ENCODE measurements around the gene NCCRP1. TPM values are rescaled to one million over a fixed set of nuclear protein-coding genes. Genes with fewer than 3 reads are reported as not detected.
A peak's percentile ranks its signal among the peaks of the same experiment; 100 is the strongest.

Gene NCCRP1
- total RNA-seq, 4 donors from 2014 or later, result 208 to 737 (median 262) TPM

GRCh38 chr19:39230096-39230764 lies 33.5 kb downstream of the NCCRP1 start:
- no peaks in the 10 kb centered on the region for H3K36me3 ChIP-seq
- H3K27me3 ChIP-seq, result peaks cover 0 to 14% (median 0%) of the 10 kb centered on the region in 4 donors
- no peak overlapping the region for H3K4me3 ChIP-seq
- no peaks in the 10 kb centered on the region for H3K4me1 ChIP-seq
- DNase-seq, result no peak
- no peak for TF ChIP-seq CTCF (IDR thresholded peaks at IDR 0.05)
- TF ChIP-seq POLR2A (IDR thresholded peaks at IDR 0.05), result no peak
- intact Hi-C loops (cut with DNase I), result no loop called here
- WGBS, 2 donors, result 70 to 71% methylated on average over 1 to 2 of the region's 2 CpGs
- no peak overlapping the region for H3K27ac ChIP-seq
- H3K9me3 ChIP-seq, result no peaks in the 10 kb centered on the region

GRCh38 chr19:39232708-39233107 lies 35.9 kb downstream of the NCCRP1 start:
- Histone ChIP-seq H3K4me3 (no peak overlapping the region), H3K27me3 (peaks cover 0 to 38% (median 0%) of the 10 kb centered on the region in 4 donors), H3K27ac (no peak overlapping the region), H3K9me3 (no peaks in the 10 kb centered on the region), H3K4me1 (peaks cover 0 to 4% (median 3%) of the 10 kb centered on the region in 3 donors), H3K36me3 (no peaks in the 10 kb centered on the region)
- WGBS, 2 donors, result 83 to 94% methylated on average over 4 to 5 of the region's 5 CpGs
- DNase-seq, result no peak
- TF ChIP-seq POLR2A (IDR thresholded peaks at IDR 0.05), result no peak
- no peak for TF ChIP-seq CTCF (IDR thresholded peaks at IDR 0.05)
- intact Hi-C loops (cut with DNase I), result no loop called here

- DNase-seq, result no peak
- no peaks in the 10 kb centered on the region for H3K9me3 ChIP-seq
- intact Hi-C loops (cut with DNase I), result no loop called here
- TF ChIP-seq CTCF (IDR thresholded peaks at IDR 0.05) (no peak), POLR2A (IDR thresholded peaks at IDR 0.05) (no peak)
- H3K27ac ChIP-seq, result no peak overlapping the region
- H3K4me1 ChIP-seq, result peaks cover 0 to 8% (median 6%) of the 10 kb centered on the region in 3 donors
- no peak overlapping the region for H3K4me3 ChIP-seq
- peaks cover 0 to 68% (median 0%) of the 10 kb centered on the region in 4 donors for H3K27me3 ChIP-seq
- 46 to 60% methylated on average over 4 to 9 of the region's 12 CpGs for WGBS, 2 donors
- no peaks in the 10 kb centered on the region for H3K36me3 ChIP-seq
These were observed 39.8 kb downstream of the NCCRP1 start for GRCh38 chr19:39236527-39236926.

- H3K36me3 ChIP-seq, result no peaks in the 10 kb centered on the region
- H3K4me1 ChIP-seq, result peaks cover 0 to 8% (median 6%) of the 10 kb centered on the region in 3 donors
- H3K4me3 ChIP-seq, result peak overlapping the region in 1 of 4 donors; percentile 33
- peaks cover 0 to 66% (median 0%) of the 10 kb centered on the region in 4 donors for H3K27me3 ChIP-seq
- intact Hi-C loops (cut with DNase I), result no loop called here
- no peaks in the 10 kb centered on the region for H3K9me3 ChIP-seq
- WGBS, 2 donors, result 50 to 53% methylated on average over 9 to 14 of the region's 22 CpGs
- TF ChIP-seq POLR2A (IDR thresholded peaks at IDR 0.05) (no peak), CTCF (IDR thresholded peaks at IDR 0.05) (no peak)
- DNase-seq, result no peak
- H3K27ac ChIP-seq, result no peak overlapping the region
These were observed 40.7 kb downstream of the NCCRP1 start for GRCh38 chr19:39237200-39238184.

GRCh38 chr19:39238209-39238608 lies 41.4 kb downstream of the NCCRP1 start:
- 71 to 74% methylated on average over 6 of the region's 6 CpGs for WGBS, 2 donors
- Histone ChIP-seq H3K4me1 (peaks cover 0 to 8% (median 6%) of the 10 kb centered on the region in 3 donors), H3K4me3 (no peak overlapping the region), H3K9me3 (no peaks in the 10 kb centered on the region), H3K27me3 (peaks cover 0 to 62% (median 0%) of the 10 kb centered on the region in 4 donors), H3K27ac (no peak overlapping the region), H3K36me3 (no peaks in the 10 kb centered on the region)
- DNase-seq, result no peak
- TF ChIP-seq POLR2A (IDR thresholded peaks at IDR 0.05), result no peak
- intact Hi-C loops (cut with DNase I), result no loop called here
